Hepatocyte (in vitro differentiated cells): Measurements from ENCODE around the gene KRT74. TPM values are rescaled to one million over a fixed set of nuclear protein-coding genes. Genes with fewer than 3 reads are reported as not detected.

ENCODE experiments used
- DNase-seq: peaks from one replicate; pipeline ENCODE4 v3.0.0-alpha.2; 2016; ENCODE audit warnings: low spot score
- H2AFZ ChIP-seq: fragments of 200-600 bp; sonication (generic); 2 replicates; pipeline ENCODE4 v1.6.0; 2016; ENCODE audit warnings: antibody characterized with exemption, mild to moderate bottlenecking
- H3K27ac ChIP-seq: fragments of 200-600 bp; sonication (generic); 2 replicates; pipeline ENCODE4 v1.5.1; 2016; ENCODE audit warnings: mild to moderate bottlenecking
- H3K27me3 ChIP-seq: fragments of 200-600 bp; sonication (generic); 2 replicates; pipeline ENCODE4 v1.6.1; 2016
- H3K36me3 ChIP-seq: fragments of 200-600 bp; sonication (generic); replicated peaks from 2 replicates; pipeline ENCODE4 v1.5.1; 2016; ENCODE audit warnings: low read depth; ENCODE audit not compliant: insufficient read depth
- H3K4me1 ChIP-seq: fragments of 200-600 bp; sonication (generic); 2 replicates; pipeline ENCODE4 v1.5.1; 2016; ENCODE audit warnings: mild to moderate bottlenecking, moderate library complexity; ENCODE audit not compliant: insufficient read depth
- H3K4me2 ChIP-seq: fragments of 200-600 bp; sonication (generic); 2 replicates; pipeline ENCODE4 v1.6.0; 2016
- H3K4me3 ChIP-seq: fragments of 200-600 bp; sonication (generic); 2 replicates; pipeline ENCODE4 v1.5.1; 2016; ENCODE audit warnings: mild to moderate bottlenecking
- H3K79me2 ChIP-seq: fragments of 200-600 bp; sonication (generic); 2 replicates; pipeline ENCODE4 v1.6.0; 2017; ENCODE audit warnings: mild to moderate bottlenecking
- H3K9me2 ChIP-seq: fragments of 200-600 bp; sonication (generic); replicated peaks from 2 replicates; pipeline ENCODE4 v1.6.0; 2017; ENCODE audit warnings: mild to moderate bottlenecking; ENCODE audit not compliant: insufficient read depth
- H3K9me3 ChIP-seq: fragments of 200-600 bp; sonication (generic); 2 replicates; pipeline ENCODE4 v1.5.1; 2016; ENCODE audit warnings: low read depth, mild to moderate bottlenecking
- H4K20me1 ChIP-seq: fragments of 200-600 bp; sonication (generic); 2 replicates; pipeline ENCODE4 v1.6.0; 2016; ENCODE audit warnings: mild to moderate bottlenecking; ENCODE audit not compliant: insufficient read depth, poor library complexity, severe bottlenecking
- EZH2 ChIP-seq: fragments of 200-600 bp; sonication (generic); IDR thresholded peaks from 2 replicates; pipeline ENCODE4 v1.6.1; 2016; ENCODE audit warnings: antibody characterized with exemption, mild to moderate bottlenecking, borderline replicate concordance
- EZH2phosphoT487 ChIP-seq: fragments of 200-600 bp; sonication (generic); IDR thresholded peaks from one replicate; pipeline ENCODE4 v1.6.1; 2018; ENCODE audit warnings: antibody characterized with exemption, mild to moderate bottlenecking, low read depth, moderate library complexity; ENCODE audit not compliant: unreplicated experiment, severe bottlenecking
- WGBS: methylation state at CpG from one replicate; pipeline ENCODE4 v1.1.6; 2016; ENCODE audit warnings: low lambda C conversion rate; ENCODE audit errors: missing lambda C conversion rate; 5-methylcytosine and 5-hydroxymethylcytosine counted together
- polyA plus RNA-seq: library from polyadenylated mRNA; unstranded; fragments of >200 nt; fragmentation: Nextera tagmentation; extraction: Ambion mirVana; gene quantifications from 2 replicates; pipeline ENCODE4 v1.2.1, GENCODE V29; 2016
- total RNA-seq: library from RNA; depleted of rRNA; stranded (reverse); fragments of >200 nt; gene quantifications from 2 replicates; pipeline ENCODE4 v1.2.3, GENCODE V29; 2014
- TF ChIP-seq, protein P1 (sequence below): fragments of 200-600 bp; sonication (generic); IDR thresholded peaks from 2 replicates; pipeline ENCODE4 v1.5.1; 2016; ENCODE audit warnings: antibody characterized with exemption, mild to moderate bottlenecking; ENCODE audit not compliant: poor library complexity

The KRT74 gene
- total and polyA plus RNA-seq, 2 experiments from 2014 or later, result not detected

DNA sequence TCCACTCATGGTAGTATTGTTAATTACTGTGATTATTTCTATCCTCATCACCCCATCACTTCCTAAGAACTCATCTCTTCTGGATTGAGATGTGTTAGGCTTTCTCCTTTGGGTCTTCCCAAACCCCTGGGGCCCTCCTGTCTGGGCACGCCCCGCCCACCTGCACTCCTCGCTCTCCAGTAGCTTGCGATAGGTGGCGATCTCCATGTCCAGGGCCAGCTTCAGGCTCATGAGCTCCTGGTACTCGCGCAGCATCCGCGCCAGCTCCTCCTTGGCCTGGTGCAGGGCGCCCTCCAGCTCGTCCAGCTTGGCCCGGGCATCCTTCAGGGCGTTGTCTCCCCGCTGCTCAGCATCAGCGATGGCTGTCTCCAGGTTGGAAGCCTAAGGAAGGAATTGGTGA, 27.5 kb downstream of the KRT74 start:
- Histone ChIP-seq H2AFZ (no peak overlapping the region), H3K27me3 (no peaks in the 10 kb centered on the region), H4K20me1 (no peaks in the 10 kb centered on the region), H3K27ac (no peak overlapping the region), H3K4me1 (no peaks in the 10 kb centered on the region), H3K4me2 (no peak overlapping the region), H3K9me3 (no peaks in the 10 kb centered on the region), H3K4me3 (no peak overlapping the region), H3K36me3 (no peaks in the 10 kb centered on the region), H3K9me2 (no peaks in the 10 kb centered on the region), H3K79me2 (no peaks in the 10 kb centered on the region)
- 83% methylated on average over 15 of the region's 15 CpGs for WGBS
- TF ChIP-seq, protein P1, sequence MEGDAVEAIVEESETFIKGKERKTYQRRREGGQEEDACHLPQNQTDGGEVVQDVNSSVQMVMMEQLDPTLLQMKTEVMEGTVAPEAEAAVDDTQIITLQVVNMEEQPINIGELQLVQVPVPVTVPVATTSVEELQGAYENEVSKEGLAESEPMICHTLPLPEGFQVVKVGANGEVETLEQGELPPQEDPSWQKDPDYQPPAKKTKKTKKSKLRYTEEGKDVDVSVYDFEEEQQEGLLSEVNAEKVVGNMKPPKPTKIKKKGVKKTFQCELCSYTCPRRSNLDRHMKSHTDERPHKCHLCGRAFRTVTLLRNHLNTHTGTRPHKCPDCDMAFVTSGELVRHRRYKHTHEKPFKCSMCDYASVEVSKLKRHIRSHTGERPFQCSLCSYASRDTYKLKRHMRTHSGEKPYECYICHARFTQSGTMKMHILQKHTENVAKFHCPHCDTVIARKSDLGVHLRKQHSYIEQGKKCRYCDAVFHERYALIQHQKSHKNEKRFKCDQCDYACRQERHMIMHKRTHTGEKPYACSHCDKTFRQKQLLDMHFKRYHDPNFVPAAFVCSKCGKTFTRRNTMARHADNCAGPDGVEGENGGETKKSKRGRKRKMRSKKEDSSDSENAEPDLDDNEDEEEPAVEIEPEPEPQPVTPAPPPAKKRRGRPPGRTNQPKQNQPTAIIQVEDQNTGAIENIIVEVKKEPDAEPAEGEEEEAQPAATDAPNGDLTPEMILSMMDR, result no peak
- TF ChIP-seq EZH2 (no peak), EZH2phosphoT487 (no peak)
- DNase-seq, result no peak

DNA sequence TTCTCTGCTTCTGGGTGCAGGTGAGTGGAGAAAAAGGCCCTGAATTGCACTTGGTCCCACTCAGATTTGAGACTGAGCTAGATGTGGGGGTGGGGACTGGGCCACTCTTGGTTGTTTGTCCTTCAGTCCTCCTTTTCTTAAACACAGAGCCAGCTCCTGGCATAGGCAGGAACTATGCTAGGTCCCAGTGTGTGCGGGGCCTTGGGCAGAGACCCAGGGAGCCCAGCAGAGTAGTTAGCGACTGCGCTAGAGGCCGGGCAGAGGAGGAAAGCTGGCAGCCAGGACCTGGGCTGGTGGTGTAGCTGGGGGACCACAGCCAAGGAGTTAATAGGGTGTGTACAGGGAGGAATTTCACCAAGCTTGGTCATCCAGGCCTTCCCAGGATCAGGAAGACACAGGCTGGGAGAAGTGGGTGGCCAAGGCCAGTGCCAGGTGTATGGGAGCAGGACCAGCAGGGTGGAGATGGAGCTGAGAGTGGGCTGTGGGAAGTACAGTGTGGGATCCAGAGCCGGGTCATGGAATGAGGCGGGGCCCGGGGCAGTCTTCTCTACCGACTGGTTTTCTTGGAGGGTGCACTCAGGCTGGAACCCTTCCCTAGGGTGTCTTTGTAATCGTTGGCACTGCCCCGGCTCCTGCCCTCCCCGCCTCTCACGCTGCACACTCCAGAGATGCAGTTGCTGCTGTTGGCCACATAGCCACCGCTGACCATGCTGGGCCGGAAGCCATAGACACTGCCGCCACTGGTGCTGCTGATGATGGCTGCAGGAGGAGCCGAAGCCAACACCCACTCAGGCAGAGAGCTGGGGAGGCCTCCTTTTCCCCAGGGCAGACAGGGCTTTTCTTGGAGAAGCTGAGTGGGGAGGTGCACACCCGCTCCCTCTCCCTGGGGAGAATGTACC, 29.4 kb downstream of the KRT74 start:
- H3K4me2 ChIP-seq, result no peak overlapping the region
- no peaks in the 10 kb centered on the region for H4K20me1 ChIP-seq
- no peak for DNase-seq
- no peaks in the 10 kb centered on the region for H3K9me3 ChIP-seq
- no peak overlapping the region for H3K4me3 ChIP-seq
- H3K36me3 ChIP-seq, result no peaks in the 10 kb centered on the region
- H3K79me2 ChIP-seq, result no peaks in the 10 kb centered on the region
- no peaks in the 10 kb centered on the region for H3K9me2 ChIP-seq
- TF ChIP-seq EZH2phosphoT487 (no peak), EZH2 (no peak)
- TF ChIP-seq, protein P1, result no peak
- peaks cover 9% of the 10 kb centered on the region for H3K4me1 ChIP-seq
- no peak overlapping the region for H3K27ac ChIP-seq
- WGBS, result 93% methylated on average over 17 of the region's 17 CpGs
- H2AFZ ChIP-seq, result no peak overlapping the region
- no peaks in the 10 kb centered on the region for H3K27me3 ChIP-seq

DNA sequence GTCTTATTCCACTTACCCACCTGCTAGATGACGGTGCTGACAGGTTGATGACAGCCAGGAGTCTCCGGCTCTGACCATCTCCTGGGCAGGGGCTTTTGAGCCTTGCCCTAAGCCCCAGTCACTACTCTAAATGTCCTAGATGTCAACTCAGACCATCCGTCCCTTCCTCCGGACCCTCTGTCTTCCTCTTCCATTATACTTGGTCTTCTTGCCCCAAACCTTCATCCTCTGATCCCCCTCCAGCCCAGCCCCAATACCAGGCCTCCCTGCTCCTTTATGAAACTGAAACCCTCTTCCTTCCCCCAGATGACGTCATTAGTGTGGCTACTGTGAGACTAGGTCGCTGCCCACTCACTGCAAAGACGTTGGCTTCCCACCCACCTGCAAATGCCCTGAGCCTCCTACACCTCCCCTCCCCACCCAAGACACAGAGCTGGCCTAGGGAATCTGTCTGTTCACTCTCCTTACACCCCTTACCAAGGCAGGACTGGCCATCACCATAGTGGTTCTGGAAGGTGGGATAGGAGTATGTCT, 30.8 kb downstream of the KRT74 start:
- TF ChIP-seq EZH2 (no peak), EZH2phosphoT487 (no peak)
- TF ChIP-seq, protein P1, result no peak
- Histone ChIP-seq H3K9me3 (no peaks in the 10 kb centered on the region), H2AFZ (no peak overlapping the region), H3K27ac (no peak overlapping the region), H3K9me2 (no peaks in the 10 kb centered on the region), H3K4me3 (no peak overlapping the region), H3K4me2 (no peak overlapping the region), H3K79me2 (no peaks in the 10 kb centered on the region), H3K27me3 (no peaks in the 10 kb centered on the region), H3K36me3 (no peaks in the 10 kb centered on the region), H4K20me1 (no peaks in the 10 kb centered on the region), H3K4me1 (peaks cover 20% of the 10 kb centered on the region)
- DNase-seq, result no peak
- 77% methylated on average over 7 of the region's 7 CpGs for WGBS
